OCI-LY7 (cell line): Measurements from ENCODE around the gene MFRP.

Source experiments
- EZH2phosphoT487 ChIP-seq: fragments of 200-600 bp; sonication (generic); IDR thresholded peaks from 2 replicates; pipeline ENCODE4 v1.6.1; 2018; ENCODE audit warnings: low read depth, borderline replicate concordance, mild to moderate bottlenecking, mixed run types, antibody characterized with exemption, low read length, moderate library complexity, mixed read lengths
- TF ChIP-seq, protein P1 (sequence below): fragments of 200-600 bp; sonication (generic); conservative IDR thresholded peaks from 2 replicates; pipeline ENCODE4 v1.5.1; 2014; ENCODE audit warnings: mild to moderate bottlenecking, antibody characterized with exemption, low read length, moderate library complexity, mixed read lengths

DNA sequence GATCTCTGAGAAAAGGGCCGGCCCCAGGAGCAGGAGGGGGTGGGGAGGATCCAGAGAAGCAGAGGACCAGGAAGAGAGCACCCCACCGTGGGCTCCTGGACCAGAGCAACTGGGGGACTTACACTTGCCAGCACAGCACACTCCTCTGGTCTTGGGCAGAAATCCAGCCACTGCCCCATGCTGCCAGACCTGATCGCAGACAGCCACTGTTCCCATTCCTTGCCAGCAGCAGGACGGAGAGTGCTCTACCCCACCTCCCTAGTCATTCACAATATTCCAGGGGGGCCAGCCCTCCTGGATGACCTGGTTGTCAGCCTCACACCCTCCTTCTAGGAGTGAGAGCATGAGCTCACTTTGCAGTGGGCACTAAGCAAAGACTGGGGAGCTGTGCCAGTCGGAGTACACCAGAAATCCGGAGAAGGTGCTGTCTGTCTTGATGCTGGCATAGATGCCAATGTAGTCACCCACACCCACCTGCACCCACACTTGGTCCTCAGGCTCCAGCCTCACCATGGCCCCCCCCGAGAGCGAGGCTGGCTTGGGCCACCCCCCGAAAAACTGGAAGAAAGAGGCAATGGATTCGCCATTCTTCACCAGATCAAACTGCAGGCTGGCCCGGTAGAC, 7.4 kb downstream of the MFRP start:
- TF ChIP-seq, protein P1, sequence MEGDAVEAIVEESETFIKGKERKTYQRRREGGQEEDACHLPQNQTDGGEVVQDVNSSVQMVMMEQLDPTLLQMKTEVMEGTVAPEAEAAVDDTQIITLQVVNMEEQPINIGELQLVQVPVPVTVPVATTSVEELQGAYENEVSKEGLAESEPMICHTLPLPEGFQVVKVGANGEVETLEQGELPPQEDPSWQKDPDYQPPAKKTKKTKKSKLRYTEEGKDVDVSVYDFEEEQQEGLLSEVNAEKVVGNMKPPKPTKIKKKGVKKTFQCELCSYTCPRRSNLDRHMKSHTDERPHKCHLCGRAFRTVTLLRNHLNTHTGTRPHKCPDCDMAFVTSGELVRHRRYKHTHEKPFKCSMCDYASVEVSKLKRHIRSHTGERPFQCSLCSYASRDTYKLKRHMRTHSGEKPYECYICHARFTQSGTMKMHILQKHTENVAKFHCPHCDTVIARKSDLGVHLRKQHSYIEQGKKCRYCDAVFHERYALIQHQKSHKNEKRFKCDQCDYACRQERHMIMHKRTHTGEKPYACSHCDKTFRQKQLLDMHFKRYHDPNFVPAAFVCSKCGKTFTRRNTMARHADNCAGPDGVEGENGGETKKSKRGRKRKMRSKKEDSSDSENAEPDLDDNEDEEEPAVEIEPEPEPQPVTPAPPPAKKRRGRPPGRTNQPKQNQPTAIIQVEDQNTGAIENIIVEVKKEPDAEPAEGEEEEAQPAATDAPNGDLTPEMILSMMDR: no peak
- TF ChIP-seq EZH2phosphoT487: no peak
